Kidney (tissue), 14 donors: ENCODE results near the gene GATAD2B. TPM values are rescaled to one million over a fixed set of nuclear protein-coding genes. Genes with fewer than 3 reads are reported as not detected.

Experiments used
- DNase-seq, 5 donors: peaks; one replicate each; pipeline ENCODE4 v3.0.0-alpha.2; 2013 to 2020
- FAIRE-seq: peaks from 2 replicates; lab custom pipeline; 2012; peaks lifted over from hg19 to GRCh38; lab: Jason Lieb, UNC
- H3K27ac ChIP-seq, 2 donors: one replicate each; pipeline ENCODE4 v1.7.0; 2013; ENCODE audit warnings: low read depth in 2 of 2, low read length in 2 of 2, inconsistent platforms in 1 of 2
- H3K27me3 ChIP-seq: one replicate; pipeline ENCODE4 v1.7.1; 2013; ENCODE audit warnings: low read length, inconsistent platforms; ENCODE audit not compliant: control insufficient read depth, insufficient read depth
- H3K36me3 ChIP-seq, 3 donors: one replicate each; pipeline versions ENCODE4 v1.7.0 to v1.7.1; 2013; ENCODE audit warnings: low read length in 3 of 3, control low read depth in 1 of 3, inconsistent platforms in 1 of 3; ENCODE audit not compliant: insufficient read depth in 3 of 3, control insufficient read depth in 2 of 3
- H3K4me1 ChIP-seq, 3 donors: one replicate each; pipeline versions ENCODE4 v1.7.0 to v1.7.1; 2013; ENCODE audit warnings: low read length in 3 of 3, inconsistent platforms in 1 of 3, low read depth in 1 of 3; ENCODE audit not compliant: control insufficient read depth in 2 of 3, insufficient read depth in 2 of 3
- H3K4me3 ChIP-seq, 3 donors: one replicate each; pipeline versions ENCODE4 v1.7.0 to v1.8.1; 2013; ENCODE audit warnings: low read length in 3 of 3, control low read depth in 1 of 3, inconsistent platforms in 1 of 3
- H3K9ac ChIP-seq, 3 donors: one replicate each; pipeline versions ENCODE4 v1.7.0 to v1.7.1; 2013; ENCODE audit warnings: low read length in 3 of 3, control low read depth in 1 of 3, inconsistent platforms in 1 of 3
- H3K9me3 ChIP-seq, 3 donors: one replicate each; pipeline versions ENCODE4 v1.7.0 to v1.7.1; 2013; ENCODE audit warnings: low read length in 3 of 3, control low read depth in 1 of 3, inconsistent platforms in 1 of 3; ENCODE audit not compliant: control insufficient read depth in 2 of 3, insufficient read depth in 1 of 3
- CTCF ChIP-seq: IDR thresholded peaks from 3 replicates; pipeline ENCODE4 v1.5.1; 2012; ENCODE audit warnings: mild to moderate bottlenecking, moderate library complexity, borderline replicate concordance; ENCODE audit not compliant: insufficient read depth; ENCODE audit errors: extremely low read depth
- intact Hi-C: fragments of 100-400 bp; cut with DNase I; formaldehyde crosslinking; loops from one replicate; pipeline ENCODE4 v1.11.1; 2022
- polyA plus RNA-seq: library from polyadenylated mRNA; stranded (reverse); fragments of 350-450 nt; fragmentation: Illumina TruSeq; extraction: RNeasy Lipid Tissue Mini Kit (QIAGEN cat#74804); gene quantifications from one replicate; pipeline ENCODE4 v1.2.3, GENCODE V29; 2014; ENCODE audit warnings: low read depth, low replicate concordance; ENCODE audit not compliant: insufficient read depth
- total RNA-seq: library from RNA; stranded (reverse); fragmentation: NEBNext Ultra II Directional; extraction: Animal tissue kit (Norgen Biotek cat#: 25700); gene quantifications from one replicate; pipeline ENCODE4 v1.2.1, GENCODE V29; 2021
- donor health status: control.
- donor health status: control.
- donor health status: control.
- donor health status: control.
- donor health status: control.
- donor health status: DM: yes; HTN: yes; CAD: no.
- donor health status: Normal renal cell carcinoma (clear cell type).

The GATAD2B gene
- total and polyA plus RNA-seq, 2 donors from 2014 or later, result 3.6 to 49.0 TPM

- no peaks in the 10 kb centered on the region for H3K27me3 ChIP-seq
- TF ChIP-seq CTCF, result no peak
- H3K9ac ChIP-seq, result no peak overlapping the region
- H3K36me3 ChIP-seq, result no peaks in the 10 kb centered on the region
- DNase-seq (peak in 4 of 5 donors; percentile 36 to 83 (median 59)), FAIRE-seq (no peak)
- intact Hi-C loops, result loop anchor here (10.0 kb wide), 1 partner anchor 190 kb away; the partner anchor contains the start of gene RAB13
- no peak overlapping the region for H3K4me3 ChIP-seq
- H3K4me1 ChIP-seq, result peaks cover 4 to 8% (median 4%) of the 10 kb centered on the region in 3 donors
- H3K27ac ChIP-seq, result no peak overlapping the region
- H3K9me3 ChIP-seq, result no peaks in the 10 kb centered on the region
Measured at GRCh38 chr1:153794624-153795329, 128.0 kb downstream of the GATAD2B start.

- DNase-seq (peak in 1 of 5 donors; percentile 49), FAIRE-seq (no peak)
- Histone ChIP-seq H3K27ac (no peak overlapping the region), H3K36me3 (no peaks in the 10 kb centered on the region), H3K9me3 (no peaks in the 10 kb centered on the region), H3K4me1 (peaks cover 4 to 12% (median 7%) of the 10 kb centered on the region in 3 donors), H3K9ac (no peak overlapping the region), H3K4me3 (no peak overlapping the region), H3K27me3 (no peaks in the 10 kb centered on the region)
- TF ChIP-seq CTCF, result no peak
- intact Hi-C loops, result loop anchor here (10.0 kb wide), 1 partner anchor 191 kb away; the partner anchor contains the start of gene RAB13
Measured at GRCh38 chr1:153793973-153794615, 128.7 kb downstream of the GATAD2B start.

- peak in 1 of 5 donors; percentile 47 for DNase-seq
- FAIRE-seq, result no peak
- Histone ChIP-seq H3K4me1 (peaks cover 4 to 12% (median 7%) of the 10 kb centered on the region in 3 donors), H3K27ac (no peak overlapping the region), H3K9ac (no peak overlapping the region), H3K4me3 (no peak overlapping the region), H3K36me3 (no peaks in the 10 kb centered on the region), H3K9me3 (no peaks in the 10 kb centered on the region), H3K27me3 (no peaks in the 10 kb centered on the region)
- no peak for TF ChIP-seq CTCF
- intact Hi-C loops, result loop anchor here (10.0 kb wide), 1 partner anchor 191 kb away; the partner anchor contains the start of gene RAB13
Measured at GRCh38 chr1:153793261-153793972, 129.4 kb downstream of the GATAD2B start.
